ENCODE data around the gene EMC10. TPM values are rescaled to one million over a fixed set of nuclear protein-coding genes. Genes with fewer than 3 reads are reported as not detected.

EMC10 gene
- total RNA-seq, 2 experiments from 2014 or later, result 39.1 to 44.4 TPM

DNA sequence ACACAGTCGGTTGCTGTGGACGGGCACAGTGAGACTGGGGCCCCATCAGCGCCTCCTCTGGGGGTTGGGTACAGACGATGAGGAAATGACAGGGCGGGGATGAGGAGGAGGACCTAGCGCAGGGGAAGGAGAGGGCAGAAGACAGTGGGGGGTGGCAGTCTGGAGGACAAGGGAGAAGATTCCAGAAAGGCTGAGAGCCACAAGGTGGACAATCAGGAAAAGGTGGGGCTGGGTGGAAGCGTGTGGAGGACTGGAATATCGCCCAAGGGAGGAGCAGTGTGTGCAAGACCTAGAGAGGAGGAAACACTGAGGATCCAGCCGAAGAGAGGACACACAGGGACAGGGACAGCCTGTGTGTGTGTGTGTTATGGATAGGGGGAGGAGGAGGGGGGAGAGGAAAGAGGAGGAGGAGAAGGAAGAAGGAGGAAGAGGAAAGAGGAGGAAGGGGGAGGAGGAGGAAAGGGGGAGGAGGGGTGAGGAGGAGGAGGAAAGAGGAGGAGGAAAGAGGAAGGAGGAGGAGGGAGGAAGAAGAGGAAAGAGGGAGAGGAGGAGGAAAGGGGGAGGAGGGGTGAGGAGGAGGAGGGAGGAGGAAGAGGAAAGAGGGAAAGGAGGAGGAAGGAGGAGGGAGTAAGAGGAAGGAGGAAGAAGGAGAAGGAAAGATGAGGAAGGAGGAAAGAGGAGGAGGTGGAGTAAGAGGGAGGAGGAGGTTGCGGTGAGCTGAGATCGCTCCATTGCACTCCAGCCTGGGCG, 16.2 kb downstream of the EMC10 start:
- Histone ChIP-seq H2AFZ (ENCODE audit: low read length) (no peak overlapping the region), H3K9me3 (ENCODE audit: low read length) (no peaks in the 10 kb centered on the region), H3K79me2 (ENCODE audit: insufficient read depth, low read depth, low read length) (no peaks in the 10 kb centered on the region), H3K4me2 (ENCODE audit: low read length) (no peak overlapping the region), H3K36me3 (ENCODE audit: insufficient read depth, low read length) (no peaks in the 10 kb centered on the region), H3K4me1 (ENCODE audit: insufficient read depth, low read length, poor library complexity, severe bottlenecking) (no peaks in the 10 kb centered on the region), H4K20me1 (ENCODE audit: insufficient read depth, low read length) (no peaks in the 10 kb centered on the region), H3K9me2 (ENCODE audit: insufficient read depth, low read length) (no peaks in the 10 kb centered on the region), H3K27ac (ENCODE audit: low read depth, low read length, poor library complexity, severe bottlenecking) (no peak overlapping the region), H3K4me3 (ENCODE audit: low read depth, low read length, poor library complexity, severe bottlenecking) (no peak overlapping the region)
- intact Hi-C loops (cut with micrococcal nuclease; ENCODE audit: unreplicated experiment), result no loop called here
- DNase-seq (ENCODE audit: low spot score), result no peak
- no TSS peak for BruUV-seq (replicated peaks)
- TF ChIP-seq, protein P1, sequence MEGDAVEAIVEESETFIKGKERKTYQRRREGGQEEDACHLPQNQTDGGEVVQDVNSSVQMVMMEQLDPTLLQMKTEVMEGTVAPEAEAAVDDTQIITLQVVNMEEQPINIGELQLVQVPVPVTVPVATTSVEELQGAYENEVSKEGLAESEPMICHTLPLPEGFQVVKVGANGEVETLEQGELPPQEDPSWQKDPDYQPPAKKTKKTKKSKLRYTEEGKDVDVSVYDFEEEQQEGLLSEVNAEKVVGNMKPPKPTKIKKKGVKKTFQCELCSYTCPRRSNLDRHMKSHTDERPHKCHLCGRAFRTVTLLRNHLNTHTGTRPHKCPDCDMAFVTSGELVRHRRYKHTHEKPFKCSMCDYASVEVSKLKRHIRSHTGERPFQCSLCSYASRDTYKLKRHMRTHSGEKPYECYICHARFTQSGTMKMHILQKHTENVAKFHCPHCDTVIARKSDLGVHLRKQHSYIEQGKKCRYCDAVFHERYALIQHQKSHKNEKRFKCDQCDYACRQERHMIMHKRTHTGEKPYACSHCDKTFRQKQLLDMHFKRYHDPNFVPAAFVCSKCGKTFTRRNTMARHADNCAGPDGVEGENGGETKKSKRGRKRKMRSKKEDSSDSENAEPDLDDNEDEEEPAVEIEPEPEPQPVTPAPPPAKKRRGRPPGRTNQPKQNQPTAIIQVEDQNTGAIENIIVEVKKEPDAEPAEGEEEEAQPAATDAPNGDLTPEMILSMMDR (conservative IDR thresholded peaks at IDR 0.05; ENCODE audit: low read length), result no peak
- no peak for TF ChIP-seq EZH2phosphoT487 (IDR thresholded peaks at IDR 0.05; ENCODE audit: borderline replicate concordance, low read depth, low read length)
- ChIA-PET CTCF (ENCODE audit: unreplicated experiment) (no interaction called here), POLR2A (no interaction called here)

DNA sequence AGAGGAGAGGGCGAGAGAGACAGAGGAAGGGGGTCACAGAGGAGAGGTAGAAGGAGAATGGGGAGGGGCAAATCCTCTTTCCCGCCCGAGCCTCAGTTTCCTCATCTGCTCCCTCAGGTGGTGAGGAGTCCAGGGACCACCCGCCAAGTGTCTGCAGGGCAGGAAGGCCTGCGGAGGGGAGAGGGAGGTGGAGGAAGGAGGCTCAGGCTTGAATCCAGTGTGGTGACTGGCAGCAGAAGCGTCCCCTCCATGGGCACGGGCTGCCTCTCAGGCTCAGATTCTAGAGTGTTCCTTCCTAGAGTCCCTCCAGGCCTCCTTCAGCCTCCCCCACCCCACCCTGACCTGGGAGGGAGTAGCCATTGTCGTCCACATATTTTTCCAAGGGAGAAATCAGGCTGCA, 16.9 kb downstream of the EMC10 start:
- no peaks in the 10 kb centered on the region for H3K79me2 ChIP-seq (ENCODE audit: insufficient read depth, low read depth, low read length)
- H3K27ac ChIP-seq (ENCODE audit: low read depth, low read length, poor library complexity, severe bottlenecking), result no peak overlapping the region
- H3K4me1 ChIP-seq (ENCODE audit: insufficient read depth, low read length, poor library complexity, severe bottlenecking), result no peaks in the 10 kb centered on the region
- no peak overlapping the region for H3K4me2 ChIP-seq (ENCODE audit: low read length)
- H3K36me3 ChIP-seq (ENCODE audit: insufficient read depth, low read length), result no peaks in the 10 kb centered on the region
- intact Hi-C loops (cut with micrococcal nuclease; ENCODE audit: unreplicated experiment), result no loop called here
- no peaks in the 10 kb centered on the region for H3K9me2 ChIP-seq (ENCODE audit: insufficient read depth, low read length)
- TF ChIP-seq, protein P1 (conservative IDR thresholded peaks at IDR 0.05; ENCODE audit: low read length), result no peak
- no peak for TF ChIP-seq EZH2phosphoT487 (IDR thresholded peaks at IDR 0.05; ENCODE audit: borderline replicate concordance, low read depth, low read length)
- no peaks in the 10 kb centered on the region for H4K20me1 ChIP-seq (ENCODE audit: insufficient read depth, low read length)
- POLR2A ChIA-PET, result no interaction called here
- H3K4me3 ChIP-seq (ENCODE audit: low read depth, low read length, poor library complexity, severe bottlenecking), result no peak overlapping the region
- CTCF ChIA-PET (ENCODE audit: unreplicated experiment), result no interaction called here
- H3K9me3 ChIP-seq (ENCODE audit: low read length), result no peaks in the 10 kb centered on the region
- no peak for DNase-seq (ENCODE audit: low spot score)
- no TSS peak for BruUV-seq (replicated peaks)
- H2AFZ ChIP-seq (ENCODE audit: low read length), result no peak overlapping the region

DNA sequence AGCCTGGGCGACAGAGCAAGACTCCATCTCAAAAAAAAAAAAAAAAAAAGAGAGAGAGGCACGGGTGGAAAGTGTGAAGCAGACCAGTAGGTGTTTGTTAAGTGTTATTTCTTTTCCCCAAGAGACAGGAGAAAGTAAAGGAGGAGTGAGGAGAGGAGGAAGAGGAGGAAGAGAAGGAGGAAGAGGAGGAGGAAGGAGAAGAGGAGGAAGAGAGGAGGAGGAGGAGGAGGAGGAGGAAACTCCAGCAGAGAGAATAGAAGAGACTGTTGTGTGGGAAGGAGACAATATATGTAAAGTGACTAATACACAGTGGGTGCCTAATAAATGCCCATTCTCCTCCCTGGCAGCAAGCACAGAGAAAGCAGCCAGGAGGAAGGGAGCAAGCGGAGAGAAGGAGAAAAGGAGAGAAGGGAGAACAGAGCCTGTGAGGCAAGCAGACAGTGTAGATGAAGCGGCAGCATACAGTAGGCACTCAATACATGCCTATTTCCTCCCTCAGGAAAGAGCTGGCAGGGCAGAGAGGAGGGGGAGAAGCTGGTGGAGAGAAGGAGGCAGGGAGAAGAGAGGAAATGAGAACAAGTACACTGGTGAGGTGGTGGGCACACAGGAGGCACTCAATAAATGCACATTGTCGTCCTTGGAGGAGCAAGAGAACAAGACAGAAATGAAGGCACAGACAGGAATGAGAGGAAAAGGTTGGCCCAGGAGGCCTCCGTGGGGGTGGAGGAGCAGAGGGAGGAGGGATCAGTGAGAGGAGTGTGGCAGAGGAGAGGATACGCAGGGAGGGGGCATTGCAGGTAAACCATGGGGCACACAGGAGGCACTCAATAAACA, 18.1 kb downstream of the EMC10 start:
- BruUV-seq (replicated peaks), result no TSS peak

More for the DNA sequence above, 18.1 kb downstream of the EMC10 start:
- no peak for DNase-seq (ENCODE audit: low spot score)
- Histone ChIP-seq H3K4me3 (ENCODE audit: low read depth, low read length, poor library complexity, severe bottlenecking) (no peak overlapping the region), H3K79me2 (ENCODE audit: insufficient read depth, low read depth, low read length) (no peaks in the 10 kb centered on the region), H3K9me2 (ENCODE audit: insufficient read depth, low read length) (no peaks in the 10 kb centered on the region), H3K36me3 (ENCODE audit: insufficient read depth, low read length) (no peaks in the 10 kb centered on the region), H3K4me2 (ENCODE audit: low read length) (no peak overlapping the region), H2AFZ (ENCODE audit: low read length) (no peak overlapping the region), H3K9me3 (ENCODE audit: low read length) (no peaks in the 10 kb centered on the region), H3K4me1 (ENCODE audit: insufficient read depth, low read length, poor library complexity, severe bottlenecking) (no peaks in the 10 kb centered on the region), H3K27ac (ENCODE audit: low read depth, low read length, poor library complexity, severe bottlenecking) (no peak overlapping the region), H4K20me1 (ENCODE audit: insufficient read depth, low read length) (no peaks in the 10 kb centered on the region)
- POLR2A ChIA-PET, result no interaction called here
- intact Hi-C loops (cut with micrococcal nuclease; ENCODE audit: unreplicated experiment), result no loop called here
- CTCF ChIA-PET (ENCODE audit: unreplicated experiment), result no interaction called here
- TF ChIP-seq, protein P1 (conservative IDR thresholded peaks at IDR 0.05; ENCODE audit: low read length), result no peak
